NOMO-1 treated with DMSO at 0.1 percent for 48 hours (cell line): ENCODE measurements around the gene NACC2.
"Not testable (repeated sequence)": the region's sequence is repeated elsewhere in the genome, so short reads cannot be mapped to it uniquely, and the experiment has no call there.

Experiments used
- DNase-seq: peaks from one replicate; lab custom pipeline; 2025; ENCODE audit not compliant: unreplicated experiment; lab: John Stamatoyannopoulos, UW

The NACC2 gene

DNA sequence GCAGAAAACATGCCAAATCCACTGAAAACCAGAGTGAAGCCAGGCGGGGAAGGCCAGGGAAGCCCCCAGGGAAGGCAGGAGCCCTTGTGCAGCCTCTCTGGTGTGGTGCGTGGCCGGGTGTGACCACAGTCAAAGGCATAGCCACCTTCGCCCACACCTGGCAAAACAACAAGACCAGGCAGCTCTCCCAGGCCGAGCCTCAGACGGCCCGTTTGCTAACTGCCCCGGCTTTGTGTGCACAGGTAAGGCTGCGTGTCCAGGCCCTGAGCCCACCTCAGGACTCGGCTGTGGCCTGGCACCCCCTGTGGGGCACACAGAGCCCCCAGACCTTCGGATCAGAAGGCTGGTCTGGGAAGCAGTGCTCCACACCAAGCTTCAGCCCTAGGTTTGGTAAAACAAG is 17.5 kb upstream of the NACC2 start:
- DNase-seq: no peak

DNA sequence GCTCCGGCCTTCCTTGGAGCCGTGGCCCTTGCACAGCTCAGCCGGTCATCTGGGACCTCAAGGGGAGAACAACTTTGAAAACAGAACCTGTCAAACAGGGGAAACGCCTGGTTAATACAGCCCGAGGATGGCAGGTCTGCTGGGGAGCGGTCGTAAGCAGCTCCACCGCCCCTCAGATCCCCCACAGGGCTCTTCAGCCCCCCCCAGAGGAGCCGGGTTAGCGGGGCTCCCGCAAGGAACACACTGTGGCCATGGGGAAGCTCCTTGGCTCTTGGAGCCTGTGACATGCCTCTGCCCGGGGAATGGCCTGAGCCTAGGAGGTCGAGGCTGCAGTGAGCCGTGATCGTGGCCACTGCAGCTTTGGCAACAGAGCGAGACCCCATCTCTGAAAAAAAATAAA is 16.8 kb upstream of the NACC2 start:
- no peak for DNase-seq

DNA sequence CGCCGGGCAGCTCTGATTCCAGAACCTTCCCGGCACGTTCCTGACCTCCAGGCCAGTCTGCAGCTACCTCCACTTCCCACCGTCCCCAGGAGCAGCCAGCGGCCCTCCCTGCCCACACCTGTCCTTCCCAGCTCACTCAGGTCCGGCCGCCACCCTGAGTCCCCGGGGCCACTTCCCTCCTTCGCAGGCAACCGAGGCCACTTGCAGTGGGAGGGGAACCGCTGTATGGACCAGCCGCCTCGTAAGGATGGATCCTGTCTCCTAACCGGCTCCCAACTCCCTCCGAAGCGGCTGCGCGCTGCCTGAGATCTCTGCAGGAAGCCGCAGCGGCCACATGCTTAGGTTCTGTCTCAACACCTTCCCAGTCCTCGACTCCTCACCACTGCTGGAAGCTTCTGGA is 16.1 kb upstream of the NACC2 start:
- no peak for DNase-seq

DNA sequence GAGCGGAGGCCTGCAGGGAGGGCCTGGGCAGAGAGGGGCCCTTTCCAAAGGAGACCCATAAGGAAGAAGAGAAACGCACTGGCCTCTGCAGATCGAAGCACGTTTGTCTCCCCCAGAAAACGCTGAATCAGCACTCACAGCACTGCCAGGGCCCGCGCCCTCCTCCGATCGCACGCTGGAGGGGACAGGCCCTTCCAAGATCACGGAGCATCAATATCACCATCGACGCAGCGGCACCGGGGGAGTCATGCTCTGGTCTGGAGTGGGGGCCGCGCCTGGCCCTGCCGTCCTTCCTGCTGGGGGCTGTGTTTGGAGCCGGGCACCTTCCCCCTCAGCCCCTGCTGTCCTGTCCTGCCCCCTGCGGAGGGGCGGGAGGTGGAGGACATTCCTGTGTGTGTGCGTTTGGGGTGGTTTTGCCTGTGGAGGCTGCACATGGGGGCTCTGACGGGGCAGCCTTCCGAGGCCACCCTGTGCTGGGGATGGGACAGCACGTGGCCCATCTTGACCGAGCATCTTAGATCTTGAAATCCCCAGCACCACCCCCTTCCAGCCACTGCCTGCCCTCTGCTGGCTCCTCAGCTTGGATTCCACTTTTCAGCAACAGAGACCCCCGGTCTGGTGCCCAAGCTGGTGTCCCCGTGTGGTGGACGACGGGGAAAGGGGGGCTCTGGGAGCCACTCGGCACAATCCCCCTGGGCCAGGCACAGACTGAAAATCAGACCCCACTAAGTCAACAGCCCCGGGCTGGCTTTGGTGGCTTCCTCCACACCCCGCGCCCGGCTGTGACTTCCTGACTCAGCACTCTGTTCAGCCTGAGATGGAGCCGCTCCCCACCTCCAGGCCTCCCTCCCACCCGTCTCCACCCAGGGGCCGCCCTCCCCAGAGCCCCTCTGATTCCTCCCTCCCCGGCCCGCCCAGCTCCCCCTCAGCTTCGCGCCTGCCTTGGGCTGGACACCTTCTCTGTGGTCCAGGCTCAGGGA is 15.3 kb upstream of the NACC2 start:
- peak; percentile 64 for DNase-seq

DNA sequence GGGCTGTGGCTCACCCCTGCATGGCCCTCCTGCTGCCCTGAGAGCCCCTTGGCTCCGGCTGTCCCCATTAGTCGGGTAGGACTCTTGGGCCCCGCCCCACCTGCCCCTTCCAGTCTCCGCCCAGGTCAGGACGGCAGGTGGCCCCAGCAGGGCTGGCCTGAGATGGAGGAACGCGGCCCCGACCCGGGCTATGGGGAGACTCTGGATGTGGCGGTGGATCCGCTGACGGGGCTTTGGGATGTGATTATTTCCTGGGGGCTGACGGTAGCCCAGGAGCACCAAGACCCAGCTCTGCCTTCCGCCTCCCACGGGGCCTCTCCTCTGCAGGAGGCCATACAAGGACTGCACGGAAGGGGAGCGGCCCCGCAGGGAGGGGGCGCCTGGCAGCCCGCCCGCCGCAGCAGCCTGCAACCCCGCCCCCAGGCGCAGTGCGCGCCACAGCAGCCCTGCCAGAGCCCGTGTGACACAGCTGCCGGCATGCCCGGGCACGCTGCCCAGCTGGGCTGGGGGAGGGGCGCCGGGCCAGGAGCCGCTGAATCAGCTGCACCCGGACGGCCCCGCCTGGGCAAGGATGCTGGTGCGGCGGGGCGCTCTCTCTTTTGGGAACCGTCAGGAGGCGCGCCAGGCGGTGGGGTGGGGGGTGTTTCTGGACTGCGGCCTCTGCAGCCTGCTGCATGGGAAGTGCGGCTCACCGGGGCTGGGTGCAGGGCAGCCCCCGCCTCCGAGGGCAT is 14.4 kb upstream of the NACC2 start:
- peak; percentile 97 for DNase-seq

DNA sequence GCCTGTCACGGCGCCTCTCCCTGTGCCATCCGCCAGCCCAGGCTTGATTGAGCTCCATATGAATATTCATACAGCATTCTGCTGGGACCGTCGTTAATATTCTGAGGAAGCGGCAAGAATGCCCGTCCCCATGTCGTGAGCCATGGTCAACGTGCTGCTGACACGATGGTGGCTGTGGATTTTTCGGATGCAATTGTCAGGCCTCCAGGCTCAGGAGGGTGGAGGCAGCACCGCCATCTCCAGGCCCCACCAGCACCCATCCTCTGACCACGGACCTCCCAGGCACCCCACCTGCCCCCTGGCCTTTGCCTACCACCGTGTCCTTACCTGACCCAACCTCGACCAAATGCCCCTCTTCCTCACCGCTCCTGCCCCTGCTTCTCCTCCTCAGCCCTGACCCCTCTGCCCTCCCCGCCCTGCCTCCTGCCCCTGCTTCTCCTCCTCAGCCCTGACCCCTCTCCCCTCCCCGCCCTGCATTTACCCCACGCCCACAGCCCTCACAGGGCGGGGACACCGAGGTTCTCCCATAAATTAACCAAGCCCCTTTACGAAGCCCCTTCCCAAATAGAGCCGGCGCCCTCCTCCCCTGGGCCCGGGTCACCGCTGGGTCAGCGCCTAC is 13.7 kb upstream of the NACC2 start:
- no peak for DNase-seq

DNA sequence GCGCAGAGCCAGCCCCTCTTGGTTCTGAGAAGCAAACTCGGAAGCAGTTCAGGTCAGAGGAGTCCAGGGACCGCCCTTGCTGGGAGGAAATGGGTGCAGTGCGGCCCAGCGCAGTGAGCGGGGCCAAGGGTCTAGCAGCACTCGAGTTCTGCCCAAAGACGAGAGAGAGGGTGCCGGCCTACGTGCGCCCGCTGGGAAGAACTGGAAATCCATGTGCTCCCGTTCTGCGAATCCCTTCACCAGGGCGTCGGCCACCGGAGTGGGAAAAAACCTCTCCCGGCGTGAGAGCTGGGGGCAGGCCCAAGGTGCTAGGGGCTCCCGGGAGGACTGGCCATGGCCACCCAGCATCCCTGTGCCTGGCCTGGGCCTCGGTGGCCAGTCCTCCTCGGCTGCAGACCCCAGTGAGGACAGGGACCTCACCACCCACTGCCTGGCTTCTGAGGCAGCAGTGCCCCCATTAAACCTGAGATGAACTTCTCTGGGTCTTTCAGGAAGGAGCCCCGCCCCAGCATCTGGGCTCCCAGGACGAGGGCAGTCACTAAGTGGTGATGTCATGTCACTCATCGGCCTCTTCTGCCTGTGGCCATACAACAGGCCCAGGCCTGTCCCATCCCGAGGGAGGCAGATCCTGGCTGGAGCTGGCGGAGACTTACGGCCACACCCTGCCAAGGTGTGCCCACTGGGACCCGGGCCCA is 13.0 kb upstream of the NACC2 start:
- DNase-seq: no peak

DNA sequence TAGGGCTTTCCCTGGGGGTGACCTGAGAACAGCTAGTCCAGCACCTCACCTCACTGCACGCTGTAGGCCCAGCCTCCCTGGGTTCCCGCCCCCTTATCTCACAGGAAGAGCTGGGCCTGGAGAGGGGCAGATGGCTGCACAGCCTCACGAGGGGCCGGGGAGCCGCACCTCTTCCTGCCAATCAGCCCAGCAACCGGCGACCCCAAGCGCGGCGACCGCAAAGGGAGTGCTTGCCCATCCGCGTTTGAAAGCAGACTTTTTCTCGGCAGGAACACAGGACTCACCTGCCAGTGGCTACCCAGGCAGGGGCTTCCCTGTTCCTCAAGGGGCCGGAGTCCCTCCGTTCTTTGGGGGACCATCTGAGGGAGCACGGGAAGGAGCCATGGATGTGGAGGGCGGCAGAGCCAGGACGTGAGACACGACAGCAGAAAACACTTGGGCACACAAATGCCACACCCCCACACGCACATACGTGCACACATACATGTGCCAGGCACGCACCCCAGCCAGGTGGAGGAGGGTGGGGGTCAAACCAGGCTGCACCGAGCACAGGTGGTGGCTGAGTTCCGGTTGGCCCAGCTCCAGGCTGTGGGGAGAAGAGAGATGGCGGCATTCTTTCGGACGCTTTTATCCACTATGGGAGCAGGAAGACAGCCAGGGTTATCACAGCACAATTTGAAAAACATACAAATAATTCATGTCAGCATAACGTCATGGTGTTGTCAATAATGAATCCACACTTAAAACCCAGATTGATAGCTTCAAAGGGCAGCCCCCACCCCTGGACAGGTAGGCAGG is 12.3 kb upstream of the NACC2 start:
- no peak for DNase-seq

DNA sequence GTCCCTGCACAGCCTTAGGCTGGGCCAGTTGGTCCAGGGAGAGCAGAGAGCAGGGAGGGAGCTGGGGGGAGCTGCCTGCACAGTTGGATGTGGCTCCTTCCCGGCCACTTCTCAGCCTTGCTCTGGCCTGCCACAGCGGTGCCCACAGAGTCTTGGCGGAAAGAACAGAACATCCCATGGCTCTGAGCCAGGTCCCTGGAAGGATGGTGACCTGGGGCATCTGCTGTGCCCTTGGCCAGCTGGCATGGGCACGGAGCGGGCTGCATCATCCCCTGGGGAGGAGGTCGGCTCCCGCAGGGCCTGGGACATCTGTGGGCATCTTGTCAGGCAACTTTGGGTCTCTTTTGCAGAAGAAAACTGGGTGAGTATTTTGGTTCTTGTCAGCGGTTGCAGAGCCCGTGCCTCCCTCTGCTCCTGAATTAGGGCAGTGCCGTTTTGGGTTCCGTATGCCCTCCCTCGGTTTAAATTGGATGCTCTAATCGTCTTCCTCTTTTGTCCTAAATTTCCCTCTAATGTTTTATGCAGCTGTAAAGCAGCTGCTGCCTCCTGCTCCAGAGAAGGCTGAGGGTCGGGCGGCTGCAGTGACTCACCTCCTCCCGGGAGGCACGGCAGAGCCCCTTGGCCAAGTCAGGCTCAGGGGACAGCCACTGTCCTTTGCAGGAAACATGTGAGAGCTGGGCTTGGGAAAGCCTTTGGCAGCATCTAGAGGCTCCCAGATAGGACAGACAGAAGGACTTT is 10.5 kb upstream of the NACC2 start:
- peak; percentile 66 for DNase-seq

DNA sequence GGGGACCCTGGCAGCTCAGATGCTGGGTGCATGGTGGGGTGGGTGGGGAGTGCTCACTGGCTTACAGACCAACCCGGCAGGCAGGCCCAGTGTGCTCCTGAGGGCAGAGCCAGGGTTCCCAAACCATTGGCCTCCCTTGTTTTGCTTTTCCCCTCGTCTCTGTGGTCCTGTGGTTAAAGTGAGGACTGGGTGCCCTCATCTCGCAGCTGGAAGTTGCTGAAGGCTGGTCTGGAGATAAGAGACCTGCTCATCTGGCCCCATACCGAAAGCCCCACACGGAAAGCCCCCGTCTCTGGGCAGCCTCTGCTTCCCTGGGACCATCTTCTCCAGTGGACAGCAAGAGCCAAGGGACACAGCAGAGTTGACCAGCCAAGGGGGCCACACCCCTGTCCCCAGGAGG is 9.8 kb upstream of the NACC2 start:
- no peak for DNase-seq

DNA sequence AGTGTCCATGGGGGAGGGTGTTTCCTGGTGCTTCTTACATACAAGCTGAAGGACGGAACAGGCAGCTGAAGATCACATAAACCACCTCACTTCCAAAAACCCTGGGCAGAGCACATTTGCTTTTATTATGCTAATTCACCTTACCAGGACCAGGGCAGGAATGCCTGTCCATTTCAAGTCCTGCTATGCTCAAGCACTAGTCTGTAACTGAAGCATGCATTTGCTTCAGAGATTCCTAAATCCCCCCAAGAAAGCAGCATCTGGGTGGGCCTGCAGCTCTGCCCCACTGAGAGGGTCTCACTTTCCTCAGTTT is 9.4 kb upstream of the NACC2 start:
- no peak for DNase-seq

DNA sequence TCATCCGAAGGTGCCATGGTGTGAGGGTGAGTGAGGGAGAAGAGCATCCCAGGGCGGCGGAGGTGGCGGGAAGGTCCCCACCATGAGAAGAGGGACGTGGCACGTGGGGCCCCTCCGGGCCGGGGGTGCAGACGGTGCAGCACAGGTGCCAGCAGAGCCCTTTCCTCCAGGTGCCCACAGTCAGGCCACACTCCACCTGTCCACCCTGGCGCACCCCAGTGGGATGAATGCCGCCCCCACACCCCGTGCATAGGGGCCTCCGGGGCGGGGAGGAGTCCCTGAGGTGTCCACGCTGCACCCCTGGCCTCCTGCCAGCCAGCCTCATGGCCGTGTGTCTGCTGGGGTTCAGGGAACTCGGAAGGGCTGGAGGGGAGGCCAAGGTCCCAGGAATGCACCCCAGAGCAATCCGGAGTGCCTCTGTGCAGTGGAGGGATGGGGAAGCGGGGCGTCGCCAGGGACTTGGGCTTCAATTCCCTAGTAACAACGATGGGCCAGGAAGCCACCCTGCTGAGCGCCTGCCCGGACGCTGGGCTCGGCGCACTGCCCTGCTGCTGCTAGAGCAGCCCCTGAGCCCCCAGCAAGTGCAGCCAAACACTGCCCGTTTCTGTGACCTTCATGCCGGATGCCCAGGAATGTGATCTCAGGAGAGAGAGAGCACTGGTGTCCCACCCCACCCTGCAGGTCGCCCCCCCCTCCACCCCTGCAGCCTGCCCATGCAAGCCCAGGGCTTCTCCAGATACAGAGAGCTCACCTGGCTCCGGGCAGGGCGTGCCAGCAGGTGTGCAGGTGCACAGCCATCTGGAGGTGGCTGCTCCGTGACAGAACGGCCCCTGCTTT is 8.8 kb upstream of the NACC2 start:
- no peak for DNase-seq

DNA sequence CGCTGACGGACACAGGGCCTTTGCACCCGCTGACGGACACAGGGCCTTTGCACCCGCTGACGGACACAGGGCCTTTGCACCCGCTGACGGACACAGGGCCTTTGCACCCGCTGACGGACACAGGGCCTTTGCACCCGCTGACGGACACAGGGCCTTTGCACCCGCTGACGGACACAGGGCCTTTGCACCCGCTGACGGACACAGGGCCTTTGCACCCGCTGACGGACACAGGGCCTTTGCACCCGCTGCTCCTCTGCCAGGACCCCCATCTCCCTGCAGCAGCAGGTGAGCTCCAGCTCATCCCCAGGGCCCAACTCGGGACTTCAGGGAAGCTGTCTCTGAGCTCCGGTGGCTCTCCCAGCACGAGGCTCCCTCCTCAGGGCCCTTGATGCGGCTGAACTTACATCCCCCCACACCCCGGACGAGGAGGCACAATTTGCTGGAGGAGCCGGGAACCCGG is 6.6 kb upstream of the NACC2 start:
- DNase-seq: not testable (repeated sequence)

DNA sequence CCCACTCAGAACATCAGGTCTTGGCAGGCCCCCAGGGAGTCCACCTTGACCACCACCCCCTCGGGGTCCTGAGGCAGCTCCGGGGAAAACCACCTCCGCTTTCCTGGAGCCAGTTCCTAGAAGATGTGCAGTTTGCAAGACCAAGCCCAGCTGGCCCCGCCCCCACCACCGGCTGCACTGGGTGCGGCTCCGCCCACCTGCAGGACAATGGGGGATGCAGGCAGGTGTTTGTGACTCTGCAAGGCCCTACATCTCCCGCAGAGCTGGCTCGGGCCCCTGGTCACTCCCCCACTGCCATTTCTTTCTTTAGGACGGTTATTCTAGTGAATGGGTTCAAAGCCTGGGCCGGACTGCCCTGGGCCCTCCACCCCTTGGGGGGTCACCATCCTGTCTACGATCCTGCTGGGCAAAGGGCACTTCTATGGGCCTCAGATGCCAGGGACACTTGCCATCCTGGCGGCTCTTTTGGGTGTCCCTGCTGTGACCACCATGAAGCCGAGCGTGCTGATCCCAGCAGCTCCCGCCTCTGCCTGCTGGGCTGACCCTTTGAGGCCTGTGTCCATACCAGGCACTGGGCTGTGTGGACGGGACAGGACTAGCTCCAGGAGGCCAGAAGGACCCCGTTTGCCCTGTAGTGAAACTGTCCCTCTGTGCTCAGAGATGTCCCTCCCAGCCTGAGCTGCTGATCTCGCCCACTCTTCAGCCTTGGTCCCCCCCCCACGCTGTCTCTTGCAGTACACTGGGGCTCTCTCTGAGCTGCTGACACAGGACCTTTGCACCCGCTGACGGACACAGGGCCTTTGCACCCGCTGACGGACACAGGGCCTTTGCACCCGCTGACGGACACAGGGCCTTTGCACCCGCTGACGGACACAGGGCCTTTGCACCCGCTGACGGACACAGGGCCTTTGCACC is 5.9 kb upstream of the NACC2 start:
- DNase-seq: no peak

DNA sequence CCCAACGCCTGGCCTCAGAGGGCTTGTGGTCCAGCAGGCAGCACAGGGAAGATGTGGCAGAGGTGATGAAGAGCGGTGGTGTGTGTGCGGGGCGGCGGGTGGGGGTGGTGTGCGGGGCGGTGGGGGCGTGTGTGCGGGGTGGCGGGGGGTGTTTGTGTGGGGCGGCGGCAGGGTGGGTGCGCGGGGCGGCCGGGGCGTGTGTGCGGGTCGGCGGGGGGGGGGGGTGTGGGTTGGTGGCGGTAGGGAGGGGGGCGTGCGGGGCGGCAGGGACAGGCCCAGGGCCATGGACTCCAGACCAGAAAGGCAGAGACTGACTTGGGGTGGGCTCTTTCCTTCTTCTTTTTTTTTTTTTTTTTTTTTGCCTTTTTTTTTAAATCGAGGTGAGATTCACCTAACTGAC is 4.5 kb upstream of the NACC2 start:
- no peak for DNase-seq

DNA sequence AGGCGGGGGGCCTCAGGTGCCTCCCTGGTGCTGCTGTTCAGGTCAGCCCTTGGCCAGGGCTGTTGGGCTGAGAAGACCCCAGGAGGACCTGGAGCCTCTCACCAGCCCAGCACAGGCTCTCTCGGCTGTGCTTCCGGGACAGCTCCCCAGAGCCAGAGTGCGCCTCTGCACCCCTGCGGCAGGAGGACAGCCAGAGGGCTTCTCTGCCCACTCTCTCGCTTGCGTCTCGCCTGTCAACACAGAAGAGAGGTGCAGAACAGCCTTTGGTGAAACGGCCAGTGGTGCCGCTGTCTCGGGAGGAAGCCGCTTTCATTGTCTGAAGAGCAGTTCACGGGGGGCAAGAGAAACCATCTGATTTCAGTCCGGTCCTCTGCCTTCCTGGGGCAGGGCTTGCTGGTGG is 3.8 kb upstream of the NACC2 start:
- no peak for DNase-seq

DNA sequence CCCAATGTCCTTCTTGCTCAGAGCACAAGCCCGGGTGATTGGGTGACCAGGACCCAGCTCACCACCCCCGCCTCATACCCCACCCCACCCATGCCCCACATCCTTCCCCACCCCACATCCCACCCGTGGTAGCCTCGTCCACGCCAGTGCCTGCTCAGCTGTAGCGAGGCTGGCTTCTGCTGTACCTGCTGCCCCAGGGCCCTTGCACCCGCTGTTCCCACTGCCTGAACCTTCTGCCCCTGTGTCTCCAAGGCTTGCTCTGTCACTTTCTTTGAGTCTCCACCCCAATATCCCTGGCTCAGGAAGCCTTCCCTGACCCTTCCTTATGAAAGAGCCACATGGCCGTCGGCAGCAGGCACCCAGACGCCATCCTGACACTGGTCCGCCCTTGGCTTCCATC is 3.1 kb upstream of the NACC2 start:
- DNase-seq: no peak

DNA sequence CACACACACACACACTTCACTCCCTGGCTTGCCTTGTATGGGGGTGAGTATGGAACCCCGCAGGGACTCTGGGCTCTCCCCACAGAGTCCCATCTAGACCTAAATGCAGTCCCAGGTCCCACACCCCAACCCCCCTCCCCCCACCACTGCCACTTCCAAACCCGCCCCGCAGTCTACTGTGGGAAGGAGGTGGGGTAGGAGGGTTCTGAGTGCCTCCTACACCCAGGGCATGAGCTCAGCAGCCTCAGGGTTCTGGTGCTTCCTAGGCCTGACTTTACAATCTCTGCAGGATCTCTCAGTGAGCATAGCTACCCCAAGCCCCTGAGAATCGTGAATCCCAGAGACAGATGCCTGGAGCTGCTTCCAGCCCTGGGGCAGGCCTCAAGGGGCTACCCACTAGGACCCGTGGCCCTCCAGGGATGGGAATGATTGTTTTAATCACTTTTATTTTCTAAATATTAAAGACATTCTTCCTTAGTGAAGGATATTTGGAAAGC is 1.5 kb upstream of the NACC2 start:
- no peak for DNase-seq
